Activated T-helper 1 cell treated with anti-CD3 and anti-CD28 coated beads, Interleukin-12 subunit alpha, Interleukin-12 subunit beta, Interleukin-2, Interleukin-4 antibody, amounts not matched to agents 30 ng/mL and 10 ng/mL and 1 ng/mL, durations not matched to agents 14 hours and 24 hours and 36 hours (primary cell): ENCODE measurements around the gene ANO1. TPM values are rescaled to one million over a fixed set of nuclear protein-coding genes. Genes with fewer than 3 reads are reported as not detected.

Experiments used
- DNase-seq: peaks from one replicate; pipeline ENCODE4 v3.0.0; 2021; ENCODE audit warnings: low spot score
- H3K27ac Mint-ChIP-seq: one replicate; pipeline ENCODE4 v1.8.0; 2021; ENCODE audit warnings: mild to moderate bottlenecking, mixed read lengths
- H3K27me3 Mint-ChIP-seq: one replicate; pipeline ENCODE4 v1.8.0; 2022; ENCODE audit warnings: mild to moderate bottlenecking, moderate library complexity, mixed read lengths; ENCODE audit not compliant: insufficient read depth
- H3K36me3 Mint-ChIP-seq: one replicate; pipeline ENCODE4 v1.8.0; 2021; ENCODE audit warnings: low read depth, mixed read lengths
- H3K4me1 Mint-ChIP-seq: one replicate; pipeline ENCODE4 v1.8.0; 2021; ENCODE audit warnings: low read depth, mixed read lengths
- H3K4me3 Mint-ChIP-seq: one replicate; pipeline ENCODE4 v1.8.0; 2021; ENCODE audit warnings: mild to moderate bottlenecking, moderate library complexity, mixed read lengths
- H3K9me3 Mint-ChIP-seq: one replicate; pipeline ENCODE4 v1.8.0; 2021; ENCODE audit warnings: mixed read lengths
- intact Hi-C: fragments of 100-400 bp; cut with micrococcal nuclease; formaldehyde crosslinking; loops from one replicate; pipeline ENCODE4 v1.15.1; 2024
- total RNA-seq: library from RNA; stranded (reverse); gene quantifications from 2 replicates; pipeline ENCODE4 v1.2.3, GENCODE V29; 2022

The ANO1 gene
- total RNA-seq, 1 donor from 2014 or later: not detected

- Mint-ChIP-seq H3K9me3 (no peaks in the 10 kb centered on the region), H3K27me3 (no peaks in the 10 kb centered on the region), H3K4me1 (no peaks in the 10 kb centered on the region), H3K4me3 (no peak overlapping the region), H3K36me3 (no peaks in the 10 kb centered on the region), H3K27ac (no peak overlapping the region)
- DNase-seq: no peak
- intact Hi-C loops: no loop called here
Measured at GRCh38 chr11:70099578-70100279, 21.6 kb downstream of the ANO1 start.

- intact Hi-C loops: no loop called here
- no peak overlapping the region for H3K27ac Mint-ChIP-seq
- no peak for DNase-seq
- H3K4me1 Mint-ChIP-seq: no peaks in the 10 kb centered on the region
- no peaks in the 10 kb centered on the region for H3K27me3 Mint-ChIP-seq
- H3K4me3 Mint-ChIP-seq: no peak overlapping the region
- no peaks in the 10 kb centered on the region for H3K36me3 Mint-ChIP-seq
- no peaks in the 10 kb centered on the region for H3K9me3 Mint-ChIP-seq
Measured at GRCh38 chr11:70100280-70100603, 22.1 kb downstream of the ANO1 start.

GRCh38 chr11:70100791-70101190, 22.7 kb downstream of the ANO1 start:
- Mint-ChIP-seq H3K4me3 (no peak overlapping the region), H3K9me3 (no peaks in the 10 kb centered on the region)
- intact Hi-C loops: no loop called here

DNA sequence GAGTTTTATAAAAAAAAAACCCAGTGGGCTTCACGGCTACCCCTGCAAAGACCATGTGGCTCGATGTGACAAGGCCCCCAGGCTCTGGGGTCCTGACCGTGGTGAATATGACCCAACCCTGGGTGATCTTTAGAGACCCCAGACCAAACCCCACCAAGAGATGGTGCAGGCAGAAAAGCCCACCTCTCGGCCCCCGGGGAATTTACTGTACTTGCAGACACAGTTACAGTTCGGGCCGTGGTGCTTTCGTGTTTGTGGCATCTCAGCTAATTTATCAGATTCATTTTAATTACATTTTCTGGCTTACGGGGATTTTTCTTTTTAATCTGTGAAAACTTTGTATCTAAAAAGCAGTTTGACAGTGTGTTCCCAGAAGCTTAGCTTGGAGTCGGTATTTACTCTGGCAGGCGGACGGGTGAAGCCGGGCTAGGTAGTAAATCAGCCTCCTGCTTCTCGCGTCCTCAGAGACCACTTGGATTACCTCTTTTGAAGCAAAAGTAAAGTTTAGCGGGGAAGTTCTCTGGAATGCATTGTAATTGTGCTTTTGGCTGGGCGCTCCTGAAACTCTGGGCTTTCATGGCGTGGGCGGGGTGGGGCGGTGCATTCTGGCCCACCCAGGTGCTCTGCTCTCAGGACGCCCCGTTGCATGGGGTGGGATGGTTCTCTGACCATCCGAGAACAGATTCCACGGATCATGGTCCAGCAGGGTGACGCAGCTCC, 25.3 kb downstream of the ANO1 start:
- H3K27me3 Mint-ChIP-seq: no peaks in the 10 kb centered on the region
- H3K4me3 Mint-ChIP-seq: no peak overlapping the region
- H3K36me3 Mint-ChIP-seq: no peaks in the 10 kb centered on the region
- DNase-seq: no peak
- H3K27ac Mint-ChIP-seq: no peak overlapping the region
- no peaks in the 10 kb centered on the region for H3K9me3 Mint-ChIP-seq
- intact Hi-C loops: no loop called here
- H3K4me1 Mint-ChIP-seq: no peaks in the 10 kb centered on the region

More at GRCh38 chr11:70100791-70101190, 22.7 kb downstream of the ANO1 start:
- Mint-ChIP-seq H3K27me3 (no peaks in the 10 kb centered on the region), H3K27ac (no peak overlapping the region), H3K4me1 (no peaks in the 10 kb centered on the region), H3K36me3 (no peaks in the 10 kb centered on the region)
- DNase-seq: no peak

- no peaks in the 10 kb centered on the region for H3K36me3 Mint-ChIP-seq
- no peak for DNase-seq
- no peak overlapping the region for H3K27ac Mint-ChIP-seq
- H3K4me1 Mint-ChIP-seq: no peaks in the 10 kb centered on the region
- intact Hi-C loops: no loop called here
- H3K4me3 Mint-ChIP-seq: no peak overlapping the region
- H3K9me3 Mint-ChIP-seq: no peaks in the 10 kb centered on the region
- no peaks in the 10 kb centered on the region for H3K27me3 Mint-ChIP-seq
Measured at GRCh38 chr11:70104419-70104818, 26.3 kb downstream of the ANO1 start.

- Mint-ChIP-seq H3K4me1 (no peaks in the 10 kb centered on the region), H3K36me3 (no peaks in the 10 kb centered on the region), H3K9me3 (no peaks in the 10 kb centered on the region), H3K27me3 (no peaks in the 10 kb centered on the region), H3K27ac (no peak overlapping the region), H3K4me3 (no peak overlapping the region)
- intact Hi-C loops: no loop called here
- no peak for DNase-seq
Measured at GRCh38 chr11:70104961-70105360, 26.8 kb downstream of the ANO1 start.

DNA sequence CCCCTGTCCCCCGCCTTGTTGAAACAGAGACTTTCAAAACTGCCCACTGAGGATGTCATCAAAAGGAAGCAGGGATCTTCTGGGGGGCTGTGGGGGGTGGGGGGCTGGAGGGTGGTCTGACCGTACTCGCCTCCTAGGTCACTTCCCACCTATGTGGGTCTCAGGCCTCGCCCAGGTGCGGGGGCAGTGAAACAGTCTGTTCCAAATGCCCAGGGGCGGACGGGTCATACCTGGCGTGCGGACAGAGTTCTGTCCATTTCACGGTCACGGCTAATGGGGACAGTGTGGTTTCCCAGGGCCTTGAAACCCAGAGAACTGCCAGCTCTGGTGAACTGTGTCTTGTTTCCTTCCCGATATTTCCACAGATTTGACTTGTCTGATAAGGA, 27.2 kb downstream of the ANO1 start:
- no peaks in the 10 kb centered on the region for H3K4me1 Mint-ChIP-seq
- intact Hi-C loops: no loop called here
- H3K36me3 Mint-ChIP-seq: no peaks in the 10 kb centered on the region
- no peak for DNase-seq
- H3K27me3 Mint-ChIP-seq: no peaks in the 10 kb centered on the region
- no peak overlapping the region for H3K27ac Mint-ChIP-seq
- H3K4me3 Mint-ChIP-seq: no peak overlapping the region
- H3K9me3 Mint-ChIP-seq: no peaks in the 10 kb centered on the region

GRCh38 chr11:70105755-70106571, 27.8 kb downstream of the ANO1 start:
- no peak for DNase-seq
- intact Hi-C loops: no loop called here
- H3K36me3 Mint-ChIP-seq: no peaks in the 10 kb centered on the region
- H3K27me3 Mint-ChIP-seq: no peaks in the 10 kb centered on the region
- H3K9me3 Mint-ChIP-seq: no peaks in the 10 kb centered on the region
- H3K4me1 Mint-ChIP-seq: no peaks in the 10 kb centered on the region
- no peak overlapping the region for H3K27ac Mint-ChIP-seq
- no peak overlapping the region for H3K4me3 Mint-ChIP-seq

GRCh38 chr11:70106757-70107156, 28.6 kb downstream of the ANO1 start:
- H3K4me1 Mint-ChIP-seq: peaks cover 8% of the 10 kb centered on the region
- H3K27ac Mint-ChIP-seq: no peak overlapping the region
- H3K9me3 Mint-ChIP-seq: no peaks in the 10 kb centered on the region
- H3K36me3 Mint-ChIP-seq: no peaks in the 10 kb centered on the region
- no peak overlapping the region for H3K4me3 Mint-ChIP-seq
- DNase-seq: no peak
- peaks cover 4% of the 10 kb centered on the region for H3K27me3 Mint-ChIP-seq
- intact Hi-C loops: no loop called here

DNA sequence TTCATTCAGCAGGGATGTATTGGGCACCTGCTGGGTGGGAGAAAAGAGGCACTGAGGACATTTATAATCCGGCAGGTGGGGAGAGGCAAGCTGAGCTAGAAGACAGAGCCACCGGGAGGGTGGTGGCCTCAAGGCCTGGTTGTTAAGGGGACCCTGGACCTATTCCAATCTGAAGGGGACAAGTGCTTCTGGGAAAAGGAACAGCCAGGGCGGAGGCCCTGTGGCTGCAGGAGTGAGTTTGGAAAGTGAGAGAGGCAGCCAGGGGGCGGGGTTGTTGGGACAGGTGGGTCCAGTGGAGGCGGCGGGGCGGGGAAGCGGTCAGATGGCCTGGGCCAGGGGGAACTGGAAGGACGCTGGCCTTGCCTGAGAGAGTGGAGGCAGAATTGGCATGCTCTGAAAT, 29.1 kb downstream of the ANO1 start:
- Mint-ChIP-seq H3K9me3 (no peaks in the 10 kb centered on the region), H3K27ac (no peak overlapping the region), H3K4me3 (no peak overlapping the region), H3K4me1 (peaks cover 8% of the 10 kb centered on the region), H3K27me3 (peaks cover 4% of the 10 kb centered on the region), H3K36me3 (no peaks in the 10 kb centered on the region)
- intact Hi-C loops: no loop called here
- no peak for DNase-seq

- no peak for DNase-seq
- Mint-ChIP-seq H3K9me3 (no peaks in the 10 kb centered on the region), H3K36me3 (no peaks in the 10 kb centered on the region), H3K4me1 (peaks cover 8% of the 10 kb centered on the region), H3K27me3 (peaks cover 4% of the 10 kb centered on the region), H3K4me3 (no peak overlapping the region), H3K27ac (no peak overlapping the region)
- intact Hi-C loops: no loop called here
Measured at GRCh38 chr11:70107756-70108155, 29.6 kb downstream of the ANO1 start.

- Mint-ChIP-seq H3K4me1 (peaks cover 8% of the 10 kb centered on the region), H3K36me3 (no peaks in the 10 kb centered on the region), H3K27me3 (peaks cover 5% of the 10 kb centered on the region), H3K27ac (no peak overlapping the region), H3K4me3 (no peak overlapping the region), H3K9me3 (no peaks in the 10 kb centered on the region)
- DNase-seq: no peak
- intact Hi-C loops: no loop called here
Measured at GRCh38 chr11:70108250-70108649, 30.1 kb downstream of the ANO1 start.

GRCh38 chr11:70109006-70109405, 30.9 kb downstream of the ANO1 start:
- DNase-seq: no peak

More at GRCh38 chr11:70109006-70109405, 30.9 kb downstream of the ANO1 start:
- H3K36me3 Mint-ChIP-seq: no peaks in the 10 kb centered on the region
- peaks cover 5% of the 10 kb centered on the region for H3K27me3 Mint-ChIP-seq
- H3K4me3 Mint-ChIP-seq: no peak overlapping the region
- intact Hi-C loops: no loop called here
- H3K9me3 Mint-ChIP-seq: no peaks in the 10 kb centered on the region
- no peak overlapping the region for H3K27ac Mint-ChIP-seq
- H3K4me1 Mint-ChIP-seq: peaks cover 8% of the 10 kb centered on the region
